Neural cell (in vitro differentiated cells): ENCODE measurements around the gene NOS1AP. TPM values are rescaled to one million over a fixed set of nuclear protein-coding genes. Genes with fewer than 3 reads are reported as not detected.
A peak's percentile ranks its signal among the peaks of the same experiment; 100 is the strongest.

Experiments
- H2AFZ ChIP-seq: fragments of 200-600, 300-800 bp; sonication (generic), shearing (Covaris generic); 2 replicates; pipeline ENCODE4 v1.6.0; 2014; ENCODE audit warnings: low read depth, mild to moderate bottlenecking, antibody characterized with exemption, low read length, moderate library complexity
- H3F3A ChIP-seq: fragments of 200-600 bp; shearing (Covaris generic); 2 replicates; pipeline ENCODE4 v1.6.1; 2016; ENCODE audit warnings: mild to moderate bottlenecking, moderate library complexity, mixed read lengths, antibody characterized with exemption, low read length; ENCODE audit not compliant: insufficient read depth, poor library complexity, severe bottlenecking
- H3K27ac ChIP-seq: fragments of 200-600, 300-800 bp; sonication (generic), shearing (Covaris generic); 2 replicates; pipeline ENCODE4 v1.5.1; 2014; ENCODE audit warnings: mild to moderate bottlenecking, low read length, moderate library complexity
- H3K27me3 ChIP-seq: fragments of 300-800, 200-600 bp; sonication (generic), shearing (Covaris generic); 2 replicates; pipeline ENCODE4 v1.6.0; 2014; ENCODE audit warnings: mild to moderate bottlenecking, low read depth, low read length, moderate library complexity; ENCODE audit not compliant: insufficient read depth
- H3K36me3 ChIP-seq: fragments of 300-800, 200-600 bp; sonication (generic), shearing (Covaris generic); 2 replicates; pipeline ENCODE4 v1.5.1; 2014; ENCODE audit warnings: mild to moderate bottlenecking, antibody characterized with exemption, low read length, moderate library complexity; ENCODE audit not compliant: insufficient read depth
- H3K4me2 ChIP-seq: fragments of 300-800, 200-600 bp; sonication (generic), shearing (Covaris generic); 2 replicates; pipeline ENCODE4 v1.6.0; 2014; ENCODE audit warnings: mild to moderate bottlenecking, low read length
- H3K4me3 ChIP-seq: fragments of 300-800, 200-600 bp; sonication (generic), shearing (Covaris generic); 2 replicates; pipeline ENCODE4 v1.5.1; 2014; ENCODE audit warnings: mild to moderate bottlenecking, low read length, moderate library complexity
- H3K79me2 ChIP-seq: fragments of 200-600 bp; shearing (Covaris generic); replicated peaks from 2 replicates; pipeline ENCODE4 v1.6.0; 2014; ENCODE audit warnings: mild to moderate bottlenecking, low read length, moderate library complexity; ENCODE audit not compliant: insufficient read depth
- H3K9ac ChIP-seq: fragments of 300-800, 200-600 bp; sonication (generic), shearing (Covaris generic); 2 replicates; pipeline ENCODE4 v1.6.1; 2016; ENCODE audit warnings: mild to moderate bottlenecking, low read length, mixed read lengths
- H3K9me2 ChIP-seq: fragments of 200-600 bp; shearing (Covaris generic); 2 replicates; pipeline ENCODE4 v1.6.1; 2016; ENCODE audit warnings: mild to moderate bottlenecking, low read length, mixed read lengths; ENCODE audit not compliant: insufficient read depth
- H3K9me3 ChIP-seq: fragments of 200-600, 300-800 bp; sonication (generic), shearing (Covaris generic); 2 replicates; pipeline ENCODE4 v1.6.1; 2016; ENCODE audit warnings: mild to moderate bottlenecking, mixed run types, low read length, moderate library complexity, mixed read lengths
- H4K20me1 ChIP-seq: fragments of 200-600 bp; shearing (Covaris generic); 2 replicates; pipeline ENCODE4 v1.6.1; 2016; ENCODE audit warnings: mild to moderate bottlenecking, mixed run types; ENCODE audit not compliant: insufficient read depth
- CTCF ChIP-seq: fragments of 450-650 bp; IDR thresholded peaks from 2 replicates; pipeline ENCODE4 v1.5.1; 2014; ENCODE audit warnings: antibody characterized with exemption, mild to moderate bottlenecking, moderate library complexity; ENCODE audit not compliant: poor library complexity, severe bottlenecking
- EP300 ChIP-seq: fragments of 450-650 bp; conservative IDR thresholded peaks from 2 replicates; pipeline ENCODE4 v1.6.1; 2014; ENCODE audit warnings: antibody characterized with exemption, mild to moderate bottlenecking, moderate library complexity; ENCODE audit not compliant: poor library complexity, severe bottlenecking
- EZH2 ChIP-seq: fragments of 200-600, 300-800 bp; shearing (Covaris generic), sonication (generic); IDR thresholded peaks from 2 replicates; pipeline ENCODE4 v1.6.1; 2014; ENCODE audit warnings: antibody characterized with exemption, low read length, borderline replicate concordance, mild to moderate bottlenecking; ENCODE audit not compliant: insufficient read depth, poor library complexity, severe bottlenecking
- MXI1 ChIP-seq: fragments of 450-650 bp; conservative IDR thresholded peaks from 2 replicates; pipeline ENCODE4 v1.6.1; 2014; ENCODE audit warnings: antibody characterized with exemption, mild to moderate bottlenecking; ENCODE audit not compliant: poor library complexity, severe bottlenecking
- POLR2AphosphoS5 ChIP-seq: IDR thresholded peaks from 2 replicates; pipeline ENCODE4 v1.6.1; 2012
- RAD21 ChIP-seq: fragments of 450-650 bp; conservative IDR thresholded peaks from 2 replicates; pipeline ENCODE4 v1.6.1; 2014; ENCODE audit warnings: antibody characterized with exemption, mild to moderate bottlenecking, moderate library complexity
- SMC3 ChIP-seq: fragments of 450-650 bp; conservative IDR thresholded peaks from 2 replicates; pipeline ENCODE4 v1.6.1; 2014; ENCODE audit warnings: antibody characterized with exemption, mild to moderate bottlenecking, moderate library complexity; ENCODE audit not compliant: poor library complexity
- TAF1 ChIP-seq: IDR thresholded peaks from 2 replicates; pipeline ENCODE4 v1.6.1; 2012; ENCODE audit warnings: low read depth
- polyA plus RNA-seq: library from polyadenylated mRNA; depleted of rRNA; stranded (reverse); fragments of >200 nt; gene quantifications from 2 replicates; pipeline ENCODE4 v1.2.3, GENCODE V29; 2014
- TF ChIP-seq, protein P1 (sequence below): IDR thresholded peaks from 2 replicates; pipeline ENCODE4 v1.6.1; 2012; ENCODE audit warnings: borderline replicate concordance

The NOS1AP gene
- polyA plus RNA-seq, 1 donor from 2014 or later = 5.3 TPM

GRCh38 chr1:162178432-162178831 is 108.9 kb downstream of the NOS1AP start:
- Histone ChIP-seq H4K20me1 (no peaks in the 10 kb centered on the region), H3K9me2 (no peaks in the 10 kb centered on the region), H3K27me3 (no peaks in the 10 kb centered on the region), H3K9ac (no peak overlapping the region), H3K79me2 (peaks cover 11% of the 10 kb centered on the region), H3K27ac (no peak overlapping the region), H2AFZ (no peak overlapping the region), H3F3A (peaks cover 3% of the 10 kb centered on the region), H3K9me3 (no peaks in the 10 kb centered on the region), H3K36me3 (no peaks in the 10 kb centered on the region), H3K4me3 (no peak overlapping the region), H3K4me2 (no peak overlapping the region)
- TF ChIP-seq CTCF (no peak), RAD21 (no peak), TAF1 (no peak), MXI1 (no peak), SMC3 (no peak), POLR2AphosphoS5 (no peak), EP300 (no peak), EZH2 (no peak)
- TF ChIP-seq, protein P1, sequence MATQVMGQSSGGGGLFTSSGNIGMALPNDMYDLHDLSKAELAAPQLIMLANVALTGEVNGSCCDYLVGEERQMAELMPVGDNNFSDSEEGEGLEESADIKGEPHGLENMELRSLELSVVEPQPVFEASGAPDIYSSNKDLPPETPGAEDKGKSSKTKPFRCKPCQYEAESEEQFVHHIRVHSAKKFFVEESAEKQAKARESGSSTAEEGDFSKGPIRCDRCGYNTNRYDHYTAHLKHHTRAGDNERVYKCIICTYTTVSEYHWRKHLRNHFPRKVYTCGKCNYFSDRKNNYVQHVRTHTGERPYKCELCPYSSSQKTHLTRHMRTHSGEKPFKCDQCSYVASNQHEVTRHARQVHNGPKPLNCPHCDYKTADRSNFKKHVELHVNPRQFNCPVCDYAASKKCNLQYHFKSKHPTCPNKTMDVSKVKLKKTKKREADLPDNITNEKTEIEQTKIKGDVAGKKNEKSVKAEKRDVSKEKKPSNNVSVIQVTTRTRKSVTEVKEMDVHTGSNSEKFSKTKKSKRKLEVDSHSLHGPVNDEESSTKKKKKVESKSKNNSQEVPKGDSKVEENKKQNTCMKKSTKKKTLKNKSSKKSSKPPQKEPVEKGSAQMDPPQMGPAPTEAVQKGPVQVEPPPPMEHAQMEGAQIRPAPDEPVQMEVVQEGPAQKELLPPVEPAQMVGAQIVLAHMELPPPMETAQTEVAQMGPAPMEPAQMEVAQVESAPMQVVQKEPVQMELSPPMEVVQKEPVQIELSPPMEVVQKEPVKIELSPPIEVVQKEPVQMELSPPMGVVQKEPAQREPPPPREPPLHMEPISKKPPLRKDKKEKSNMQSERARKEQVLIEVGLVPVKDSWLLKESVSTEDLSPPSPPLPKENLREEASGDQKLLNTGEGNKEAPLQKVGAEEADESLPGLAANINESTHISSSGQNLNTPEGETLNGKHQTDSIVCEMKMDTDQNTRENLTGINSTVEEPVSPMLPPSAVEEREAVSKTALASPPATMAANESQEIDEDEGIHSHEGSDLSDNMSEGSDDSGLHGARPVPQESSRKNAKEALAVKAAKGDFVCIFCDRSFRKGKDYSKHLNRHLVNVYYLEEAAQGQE = no peak

- Histone ChIP-seq H3K4me3 (no peak overlapping the region), H3K9me2 (no peaks in the 10 kb centered on the region), H3F3A (peaks cover 3% of the 10 kb centered on the region), H3K9me3 (no peaks in the 10 kb centered on the region), H3K4me2 (no peak overlapping the region), H3K27ac (peak overlapping the region; percentile 29), H4K20me1 (no peaks in the 10 kb centered on the region), H3K36me3 (no peaks in the 10 kb centered on the region), H3K79me2 (peaks cover 11% of the 10 kb centered on the region), H2AFZ (no peak overlapping the region), H3K9ac (no peak overlapping the region), H3K27me3 (no peaks in the 10 kb centered on the region)
- TF ChIP-seq EP300 (no peak), CTCF (no peak)
These were observed 109.6 kb downstream of the NOS1AP start for GRCh38 chr1:162179121-162179520.
